GM12878 (cell line): ENCODE data around the gene NOL12.

Experiments
- CTCF ChIP-seq, 3 experiments: IDR thresholded peaks in 2 of 3; conservative IDR thresholded peaks in 1 of 3; 2 replicates each; pipeline ENCODE4 v1.5.1; 2011; ENCODE audit warnings: low read depth in 3 of 3, low read length in 3 of 3, mild to moderate bottlenecking in 3 of 3, control low read depth in 2 of 3, moderate library complexity in 2 of 3, inconsistent platforms in 1 of 3, mixed read lengths in 1 of 3; ENCODE audit not compliant: control insufficient read depth in 2 of 3, insufficient read depth in 1 of 3; ENCODE audit errors: extremely low read depth in 1 of 3
- EP300 ChIP-seq, 2 experiments: fragments of 150-350 bp in 1 of 2; IDR thresholded peaks; 2 replicates each; pipeline ENCODE4 v1.6.1; 2011 to 2012; ENCODE audit warnings: low read depth in 2 of 2, low read length in 2 of 2, borderline replicate concordance in 1 of 2, improper control_type of control experiment in 1 of 2, inconsistent platforms in 1 of 2; ENCODE audit not compliant: control insufficient read depth in 1 of 2
- GABPA ChIP-seq: IDR thresholded peaks from 2 replicates; pipeline ENCODE4 v1.6.1; 2014; ENCODE audit warnings: antibody characterized with exemption, low read depth, mild to moderate bottlenecking, inconsistent platforms
- RELA ChIP-seq: fragments of 450-650 bp; IDR thresholded peaks from 2 replicates; pipeline ENCODE4 v1.8.0; 2014; ENCODE audit warnings: borderline replicate concordance; ENCODE audit not compliant: partially characterized antibody
- REST ChIP-seq: IDR thresholded peaks from 2 replicates; pipeline ENCODE4 v1.6.1; 2012; ENCODE audit warnings: mild to moderate bottlenecking, low read depth, low read length
- SMAD5 ChIP-seq: IDR thresholded peaks from 2 replicates; pipeline ENCODE4 v1.6.1; 2016; ENCODE audit warnings: antibody characterized with exemption, low read depth
- SUPT20H ChIP-seq: IDR thresholded peaks from 2 replicates; pipeline ENCODE4 v1.6.1; 2011; ENCODE audit warnings: low read depth, mild to moderate bottlenecking, low read length, moderate library complexity, borderline replicate concordance; ENCODE audit not compliant: control insufficient read depth
- TAF1 ChIP-seq: IDR thresholded peaks from 2 replicates; pipeline ENCODE4 v1.6.1; 2011; ENCODE audit warnings: mild to moderate bottlenecking, low read depth, low read length, borderline replicate concordance

GRCh38 chr22:37636949-37637273, 49.2 kb upstream of the NOL12 start:
- TF ChIP-seq EP300 (IDR thresholded peaks at IDR 0.05; ENCODE audit: borderline replicate concordance in 1 of 2, control insufficient read depth in 1 of 2, low read depth in 2 of 2, low read length in 2 of 2) = no peak
- no peak for TF ChIP-seq REST
- TF ChIP-seq TAF1 = no peak
- no peak for TF ChIP-seq SMAD5
- no peak for TF ChIP-seq RELA
- TF ChIP-seq SUPT20H = no peak
- TF ChIP-seq CTCF (IDR thresholded peaks at IDR 0.05 in 2 of 3, conservative IDR thresholded peaks at IDR 0.05 in 1 of 3; ENCODE audit: control insufficient read depth in 2 of 3, extremely low read depth in 1 of 3, insufficient read depth in 1 of 3, low read depth in 3 of 3, low read length in 3 of 3) = no peak
- no peak for TF ChIP-seq GABPA
